ENCODE data around the gene RNF146.

GRCh38 chr6:127266892-127267645, 405 bp downstream of the RNF146 start:
- no peak for TF ChIP-seq CTCF (IDR thresholded peaks at IDR 0.05)
- TF ChIP-seq POLR2A (IDR thresholded peaks at IDR 0.05): peak; percentile 81 to 89
- peak; percentile 95 to 98 (median 96) for TF ChIP-seq POLR2AphosphoS5 (IDR thresholded peaks at IDR 0.05)

Measured in sigmoid colon (tissue), 4 donors.